ENCODE data around the gene MXRA8. TPM values are rescaled to one million over a fixed set of nuclear protein-coding genes. Genes with fewer than 3 reads are reported as not detected.

The MXRA8 gene
- total RNA-seq, 4 donors from 2014 or later = 48.8 to 226 (median 163) TPM

DNA sequence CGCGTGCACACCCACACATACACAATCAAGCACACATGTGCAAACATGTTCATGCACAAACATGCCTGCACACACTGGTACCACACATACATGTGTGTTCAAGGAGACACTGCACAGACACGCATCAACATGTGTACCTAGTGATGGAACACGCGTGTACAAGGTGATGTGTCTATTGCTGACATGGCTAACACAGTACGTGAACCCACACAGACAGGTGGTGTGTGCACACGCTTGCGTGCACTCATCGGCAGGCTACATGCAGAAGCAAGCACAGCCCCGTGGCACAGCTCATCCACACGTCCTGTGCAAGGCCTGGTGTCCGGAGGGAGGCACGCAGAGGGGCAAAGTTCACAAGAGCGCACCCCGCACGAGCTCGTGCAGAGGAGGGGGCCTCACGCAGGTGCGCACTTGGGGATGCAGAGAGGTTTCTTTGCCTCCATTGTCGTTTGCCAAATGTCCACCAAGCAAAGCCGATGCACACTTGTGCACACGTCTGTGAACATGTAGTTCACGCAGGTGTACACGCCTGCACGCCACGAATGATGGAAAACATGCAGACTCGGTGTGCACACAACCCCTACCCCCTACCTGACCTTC, 51.6 kb downstream of the MXRA8 start:
- TF ChIP-seq CTCF (IDR thresholded peaks at IDR 0.05; ENCODE audit: low read depth) = no peak

DNA sequence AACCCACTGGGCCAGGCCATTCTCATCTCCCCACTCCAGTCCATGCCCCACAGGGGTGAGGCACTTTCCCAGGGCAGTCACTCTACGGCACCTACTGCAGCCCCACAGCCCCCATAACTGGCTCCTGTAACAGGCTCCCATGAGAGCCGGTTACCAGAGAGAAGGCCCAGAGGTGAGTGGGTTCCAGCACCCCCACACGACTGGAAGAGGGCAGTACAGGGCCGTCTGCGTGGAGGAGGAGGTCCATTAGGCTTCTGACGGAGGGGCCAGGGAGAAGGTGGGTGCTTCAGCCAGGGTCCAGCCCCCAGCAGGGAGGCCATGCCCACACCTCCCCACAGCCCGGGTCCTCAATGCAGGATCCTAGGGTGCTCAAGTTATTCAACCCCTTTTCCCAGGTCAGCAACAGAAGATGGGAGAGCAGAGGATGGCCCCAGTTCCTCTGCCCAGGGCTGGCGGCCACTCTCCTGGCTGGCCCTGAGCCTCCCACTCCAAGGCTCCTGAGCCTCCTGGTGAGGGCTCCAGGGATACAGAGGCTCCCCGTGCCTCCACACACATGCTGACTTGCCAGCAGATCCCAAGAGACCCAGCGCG, 52.2 kb downstream of the MXRA8 start:
- TF ChIP-seq CTCF (IDR thresholded peaks at IDR 0.05; ENCODE audit: low read depth) = no peak

DNA sequence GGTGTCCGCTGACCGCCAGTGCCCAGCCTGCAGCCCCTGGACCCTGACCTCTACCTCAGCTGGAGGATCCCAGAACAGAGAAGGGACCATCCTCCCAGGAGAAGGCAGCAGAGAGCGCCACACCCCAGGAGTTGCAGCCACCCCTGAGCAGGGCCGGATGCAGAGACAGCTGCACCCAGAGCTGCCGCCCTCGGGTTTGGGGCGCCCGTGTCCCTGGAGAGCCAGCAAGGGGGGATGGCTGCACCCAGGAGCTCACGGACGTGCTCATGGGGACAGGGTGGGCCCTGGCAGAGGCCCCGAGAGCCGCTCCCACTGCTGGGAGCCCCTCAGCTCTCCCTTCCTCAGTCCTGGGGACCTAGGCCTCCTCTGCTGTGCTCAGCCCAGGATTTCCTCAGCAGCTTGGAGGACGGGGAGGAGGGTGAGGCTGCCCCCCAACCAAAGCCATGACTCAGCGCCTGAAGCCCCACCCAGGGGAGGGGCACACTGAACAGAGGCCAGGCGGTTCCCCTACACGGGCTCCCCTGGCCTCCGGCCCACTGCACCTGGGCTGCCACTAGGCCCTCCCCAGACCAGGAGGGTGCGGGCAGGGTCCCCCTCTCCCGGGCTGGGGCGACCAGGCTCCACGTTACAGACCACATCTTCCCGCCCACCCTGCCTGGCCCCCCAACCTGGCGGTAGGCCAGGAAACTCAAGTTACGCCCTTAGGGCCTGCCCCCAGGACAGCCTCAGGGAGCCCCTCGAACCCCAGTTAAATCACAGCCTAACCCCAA, 52.9 kb downstream of the MXRA8 start:
- TF ChIP-seq CTCF (IDR thresholded peaks at IDR 0.05; ENCODE audit: low read depth) = no peak

DNA sequence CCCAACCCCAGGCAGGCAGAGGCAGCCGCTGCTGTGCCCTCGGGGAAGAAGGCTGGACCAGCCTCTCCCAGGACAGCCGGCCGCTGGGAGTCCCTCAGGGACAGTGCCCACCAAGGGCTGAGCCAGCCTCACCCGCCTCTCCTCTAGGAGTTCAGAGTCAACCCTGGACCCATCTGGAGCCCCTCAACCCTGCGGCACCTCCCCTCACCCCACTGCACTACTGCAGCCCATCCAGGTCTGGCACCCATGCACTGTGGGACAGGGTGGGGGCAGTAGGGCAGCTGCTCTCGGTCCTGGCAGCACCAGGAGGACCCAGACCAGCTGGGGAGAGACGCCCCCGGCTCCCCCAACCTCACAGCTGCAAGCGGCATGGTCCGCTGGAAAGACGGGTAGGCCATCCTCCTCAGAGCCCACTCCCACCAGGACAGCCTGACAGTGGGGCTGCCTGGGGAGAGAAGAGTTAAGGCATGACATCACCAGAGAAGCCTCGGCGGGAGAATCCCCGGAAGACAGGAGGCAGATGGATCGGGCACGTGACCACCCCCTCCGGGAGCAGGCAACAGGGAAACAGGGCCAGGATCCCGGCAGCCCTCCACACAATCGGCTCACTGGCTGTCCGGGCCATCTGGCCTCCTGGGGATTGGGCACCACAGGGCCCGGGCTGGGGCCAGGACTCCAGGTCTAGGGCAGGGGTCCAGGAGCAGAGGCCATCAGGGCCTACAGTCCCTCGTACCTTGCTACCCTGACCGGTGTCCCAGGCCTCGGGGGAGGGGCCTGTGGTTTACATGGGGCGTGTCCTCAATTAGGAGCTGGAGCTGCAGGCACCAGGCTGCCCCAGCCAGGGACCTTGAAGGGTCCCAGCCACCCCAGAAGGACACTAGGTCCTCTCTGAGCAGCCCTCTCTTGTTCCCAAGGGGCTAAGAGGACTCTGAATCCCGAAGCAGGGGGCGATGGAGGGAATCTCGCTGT, 53.7 kb downstream of the MXRA8 start:
- TF ChIP-seq CTCF (IDR thresholded peaks at IDR 0.05; ENCODE audit: low read depth) = no peak

- no peak for TF ChIP-seq CTCF (IDR thresholded peaks at IDR 0.05; ENCODE audit: low read depth)
Observed at GRCh38 chr1:1303736-1304135, 54.6 kb downstream of the MXRA8 start.

DNA sequence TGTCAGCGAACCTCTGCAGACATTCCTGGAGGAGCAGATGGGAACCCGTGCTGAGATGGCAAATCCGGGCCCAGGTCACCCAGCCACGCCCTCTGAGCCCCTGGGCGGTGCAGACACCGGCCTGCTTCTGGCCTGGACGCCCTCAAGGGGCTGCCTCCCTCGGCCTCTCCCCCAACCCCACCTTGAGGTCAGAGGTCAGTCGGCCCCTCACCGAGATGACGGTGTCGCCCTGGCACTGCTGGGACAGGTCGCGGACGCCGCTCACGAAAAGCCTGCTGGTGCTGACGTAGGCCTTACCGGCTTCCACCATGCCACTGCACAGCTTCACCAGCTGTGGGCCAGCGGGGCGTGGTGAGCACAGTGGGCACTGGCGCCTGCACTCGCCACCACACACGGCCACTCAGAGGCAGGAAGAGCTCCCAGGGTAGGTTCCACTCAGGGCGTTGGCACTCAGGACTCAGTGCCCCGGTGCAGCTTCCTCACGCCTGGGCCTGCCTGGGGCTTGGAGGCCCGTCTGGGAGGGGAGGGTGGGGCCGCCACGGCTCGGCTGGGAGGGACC, 55.3 kb downstream of the MXRA8 start:
- no peak for TF ChIP-seq CTCF (IDR thresholded peaks at IDR 0.05; ENCODE audit: low read depth)

Other genes starting within 250 kb of the MXRA8 start
- 10 to 100 TPM in 1 of 4 donors, 1 to 10 TPM in 3; 3.7 to 14.7 (median 7.2) TPM for gene C1orf159, start 242.5 kb downstream of the MXRA8 start, total RNA-seq
- under 1 TPM in 1 of 4 donors, not detected in 3; 0.19 TPM for gene TTLL10, start 184.7 kb downstream of the MXRA8 start, total RNA-seq
- 1 to 10 TPM in 1 of 4 donors, under 1 TPM in 1, not detected in 2; 0.44 to 2.6 TPM for gene TNFRSF18, start 152.0 kb downstream of the MXRA8 start, total RNA-seq
- 1 to 10 TPM in 2 of 4 donors, under 1 TPM in 1, not detected in 1; 0.68 to 4.7 (median 1.6) TPM for gene TNFRSF4, start 144.4 kb downstream of the MXRA8 start, total RNA-seq
- 100 to 1,000 TPM in 2 of 4 donors, 10 to 100 TPM in 2; 42.6 to 143 (median 87.8) TPM for gene SDF4, start 126.6 kb downstream of the MXRA8 start, total RNA-seq
- gene B3GALT6, start 126.3 kb downstream of the MXRA8 start, total RNA-seq = 10 to 100 TPM in 1 of 4 donors, 1 to 10 TPM in 3; 7.2 to 13.9 (median 7.8) TPM
- gene C1QTNF12, start 111.8 kb downstream of the MXRA8 start, total RNA-seq = 1 to 10 TPM in 3 of 4 donors, not detected in 1; 1.1 to 2.3 (median 1.4) TPM
- gene UBE2J2, start 84.7 kb downstream of the MXRA8 start, total RNA-seq = 10 to 100 TPM; 20.1 to 35.4 (median 33.5) TPM
- gene SCNN1D, start 78.1 kb downstream of the MXRA8 start, total RNA-seq = 1 to 10 TPM in 3 of 4 donors, under 1 TPM in 1; 0.82 to 4.1 (median 1.5) TPM
- gene ACAP3, start 50.6 kb downstream of the MXRA8 start, total RNA-seq = 10 to 100 TPM; 13.4 to 43.3 (median 18.8) TPM
- gene PUSL1, start 50.0 kb downstream of the MXRA8 start, total RNA-seq = 10 to 100 TPM in 3 of 4 donors, 1 to 10 TPM in 1; 7.2 to 12.9 (median 10.9) TPM
- gene INTS11, start 33.9 kb downstream of the MXRA8 start, total RNA-seq = 100 to 1,000 TPM in 1 of 4 donors, 10 to 100 TPM in 3; 50.5 to 122 (median 60.6) TPM
- 10 to 100 TPM in 1 of 4 donors, 1 to 10 TPM in 3; 4.9 to 33.0 (median 9.4) TPM for gene CPTP, start 33.8 kb downstream of the MXRA8 start, total RNA-seq
- under 1 TPM in 2 of 4 donors, not detected in 2; 0.22 to 0.75 TPM for gene TAS1R3, start 27.3 kb downstream of the MXRA8 start, total RNA-seq
- 10 to 100 TPM; 26.2 to 80.3 (median 39.5) TPM for gene DVL1, start 9.1 kb downstream of the MXRA8 start, total RNA-seq
- 100 to 1,000 TPM in 1 of 4 donors, 10 to 100 TPM in 3; 53.6 to 153 (median 83.5) TPM for gene AURKAIP1, start 16.7 kb upstream of the MXRA8 start, total RNA-seq
- gene CCNL2, start 40.8 kb upstream of the MXRA8 start, total RNA-seq = 100 to 1,000 TPM; 146 to 268 (median 194) TPM
- 100 to 1,000 TPM in 3 of 4 donors, 10 to 100 TPM in 1; 87.9 to 222 (median 116) TPM for gene MRPL20, start 48.7 kb upstream of the MXRA8 start, total RNA-seq
- gene ANKRD65, start 62.7 kb upstream of the MXRA8 start, total RNA-seq = 10 to 100 TPM in 2 of 4 donors, 1 to 10 TPM in 2; 4.1 to 15.4 (median 8.7) TPM
- gene VWA1, start 77.1 kb upstream of the MXRA8 start, total RNA-seq = 10 to 100 TPM in 2 of 4 donors, 1 to 10 TPM in 2; 6.0 to 21.3 (median 10.3) TPM
- gene ATAD3C, start 91.1 kb upstream of the MXRA8 start, total RNA-seq = under 1 TPM in 1 of 4 donors, not detected in 3; 0.19 TPM
- gene ATAD3B, start 113.2 kb upstream of the MXRA8 start, total RNA-seq = 10 to 100 TPM in 2 of 4 donors, 1 to 10 TPM in 2; 5.4 to 23.6 (median 11.2) TPM
- gene ATAD3A, start 153.6 kb upstream of the MXRA8 start, total RNA-seq = 10 to 100 TPM in 3 of 4 donors, 1 to 10 TPM in 1; 9.3 to 22.6 (median 12.9) TPM
- gene TMEM240, start 182.1 kb upstream of the MXRA8 start, total RNA-seq = 1 to 10 TPM in 3 of 4 donors, not detected in 1; 1.3 to 5.1 (median 3.2) TPM
- 100 to 1,000 TPM in 2 of 4 donors, 10 to 100 TPM in 2; 76.0 to 138 (median 110) TPM for gene SSU72, start 216.3 kb upstream of the MXRA8 start, total RNA-seq
- gene FNDC10, start 241.6 kb upstream of the MXRA8 start, total RNA-seq = 1 to 10 TPM in 1 of 4 donors, under 1 TPM in 1, not detected in 2; 0.22 to 1.4 TPM

All from subcutaneous adipose tissue (tissue), 4 donors.